Kidney (tissue), 14 donors: ENCODE data around the gene IFFO2. TPM values are rescaled to one million over a fixed set of nuclear protein-coding genes. Genes with fewer than 3 reads are reported as not detected.

Source experiments
- DNase-seq, 5 donors: peaks; one replicate each; pipeline ENCODE4 v3.0.0-alpha.2; 2013 to 2020
- FAIRE-seq: peaks from 2 replicates; lab custom pipeline; 2012; peaks lifted over from hg19 to GRCh38; lab: Jason Lieb, UNC
- H3K27ac ChIP-seq, 2 donors: one replicate each; pipeline ENCODE4 v1.7.0; 2013; ENCODE audit warnings: low read depth in 2 of 2, low read length in 2 of 2, inconsistent platforms in 1 of 2
- H3K27me3 ChIP-seq: one replicate; pipeline ENCODE4 v1.7.1; 2013; ENCODE audit warnings: low read length, inconsistent platforms; ENCODE audit not compliant: control insufficient read depth, insufficient read depth
- H3K36me3 ChIP-seq, 3 donors: one replicate each; pipeline versions ENCODE4 v1.7.0 to v1.7.1; 2013; ENCODE audit warnings: low read length in 3 of 3, control low read depth in 1 of 3, inconsistent platforms in 1 of 3; ENCODE audit not compliant: insufficient read depth in 3 of 3, control insufficient read depth in 2 of 3
- H3K4me1 ChIP-seq, 3 donors: one replicate each; pipeline versions ENCODE4 v1.7.0 to v1.7.1; 2013; ENCODE audit warnings: low read length in 3 of 3, inconsistent platforms in 1 of 3, low read depth in 1 of 3; ENCODE audit not compliant: control insufficient read depth in 2 of 3, insufficient read depth in 2 of 3
- H3K4me3 ChIP-seq, 3 donors: one replicate each; pipeline versions ENCODE4 v1.7.0 to v1.8.1; 2013; ENCODE audit warnings: low read length in 3 of 3, control low read depth in 1 of 3, inconsistent platforms in 1 of 3
- H3K9ac ChIP-seq, 3 donors: one replicate each; pipeline versions ENCODE4 v1.7.0 to v1.7.1; 2013; ENCODE audit warnings: low read length in 3 of 3, control low read depth in 1 of 3, inconsistent platforms in 1 of 3
- H3K9me3 ChIP-seq, 3 donors: one replicate each; pipeline versions ENCODE4 v1.7.0 to v1.7.1; 2013; ENCODE audit warnings: low read length in 3 of 3, control low read depth in 1 of 3, inconsistent platforms in 1 of 3; ENCODE audit not compliant: control insufficient read depth in 2 of 3, insufficient read depth in 1 of 3
- intact Hi-C: fragments of 100-400 bp; cut with DNase I; formaldehyde crosslinking; loops from one replicate; pipeline ENCODE4 v1.11.1; 2022
- polyA plus RNA-seq: library from polyadenylated mRNA; stranded (reverse); fragments of 350-450 nt; fragmentation: Illumina TruSeq; extraction: RNeasy Lipid Tissue Mini Kit (QIAGEN cat#74804); gene quantifications from one replicate; pipeline ENCODE4 v1.2.3, GENCODE V29; 2014; ENCODE audit warnings: low read depth, low replicate concordance; ENCODE audit not compliant: insufficient read depth
- total RNA-seq: library from RNA; stranded (reverse); fragmentation: NEBNext Ultra II Directional; extraction: Animal tissue kit (Norgen Biotek cat#: 25700); gene quantifications from one replicate; pipeline ENCODE4 v1.2.1, GENCODE V29; 2021
- TF ChIP-seq, protein P1 (sequence below): IDR thresholded peaks from 3 replicates; pipeline ENCODE4 v1.5.1; 2012; ENCODE audit warnings: mild to moderate bottlenecking, moderate library complexity, borderline replicate concordance; ENCODE audit not compliant: insufficient read depth; ENCODE audit errors: extremely low read depth
- donor health status: control.
- donor health status: control.
- donor health status: control.
- donor health status: control.
- donor health status: control.
- donor health status: DM: yes; HTN: yes; CAD: no.
- donor health status: Normal renal cell carcinoma (clear cell type).

IFFO2 gene
- total and polyA plus RNA-seq, 2 donors from 2014 or later = 7.5 to 23.1 TPM

GRCh38 chr1:18899363-18900049 is 57.0 kb downstream of the IFFO2 start:
- Histone ChIP-seq H3K27me3 (no peaks in the 10 kb centered on the region), H3K9me3 (no peaks in the 10 kb centered on the region), H3K4me3 (peak overlapping the region in 2 of 3 donors; percentile 83 to 86), H3K4me1 (peaks cover 3 to 28% (median 20%) of the 10 kb centered on the region in 3 donors), H3K9ac (peak overlapping the region in 1 of 3 donors; percentile 42), H3K27ac (peak overlapping the region; percentile 28 to 52), H3K36me3 (peaks cover 0 to 7% (median 2%) of the 10 kb centered on the region in 3 donors)
- FAIRE-seq (no peak), DNase-seq (no peak)
- TF ChIP-seq, protein P1, sequence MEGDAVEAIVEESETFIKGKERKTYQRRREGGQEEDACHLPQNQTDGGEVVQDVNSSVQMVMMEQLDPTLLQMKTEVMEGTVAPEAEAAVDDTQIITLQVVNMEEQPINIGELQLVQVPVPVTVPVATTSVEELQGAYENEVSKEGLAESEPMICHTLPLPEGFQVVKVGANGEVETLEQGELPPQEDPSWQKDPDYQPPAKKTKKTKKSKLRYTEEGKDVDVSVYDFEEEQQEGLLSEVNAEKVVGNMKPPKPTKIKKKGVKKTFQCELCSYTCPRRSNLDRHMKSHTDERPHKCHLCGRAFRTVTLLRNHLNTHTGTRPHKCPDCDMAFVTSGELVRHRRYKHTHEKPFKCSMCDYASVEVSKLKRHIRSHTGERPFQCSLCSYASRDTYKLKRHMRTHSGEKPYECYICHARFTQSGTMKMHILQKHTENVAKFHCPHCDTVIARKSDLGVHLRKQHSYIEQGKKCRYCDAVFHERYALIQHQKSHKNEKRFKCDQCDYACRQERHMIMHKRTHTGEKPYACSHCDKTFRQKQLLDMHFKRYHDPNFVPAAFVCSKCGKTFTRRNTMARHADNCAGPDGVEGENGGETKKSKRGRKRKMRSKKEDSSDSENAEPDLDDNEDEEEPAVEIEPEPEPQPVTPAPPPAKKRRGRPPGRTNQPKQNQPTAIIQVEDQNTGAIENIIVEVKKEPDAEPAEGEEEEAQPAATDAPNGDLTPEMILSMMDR = no peak
- intact Hi-C loops = no loop called here

- intact Hi-C loops = no loop called here
- FAIRE-seq (no peak), DNase-seq (no peak)
- peak overlapping the region in 1 of 3 donors; percentile 42 for H3K9ac ChIP-seq
- H3K4me1 ChIP-seq = peaks cover 3 to 29% (median 22%) of the 10 kb centered on the region in 3 donors
- no peaks in the 10 kb centered on the region for H3K9me3 ChIP-seq
- no peak overlapping the region for H3K27ac ChIP-seq
- peaks cover 0 to 7% (median 2%) of the 10 kb centered on the region in 3 donors for H3K36me3 ChIP-seq
- TF ChIP-seq, protein P1 = no peak
- H3K4me3 ChIP-seq = peak overlapping the region in 1 of 3 donors; percentile 83
- H3K27me3 ChIP-seq = no peaks in the 10 kb centered on the region
These were observed 57.9 kb downstream of the IFFO2 start for GRCh38 chr1:18898567-18898966.

- TF ChIP-seq, protein P1 = no peak
These were observed 61.2 kb downstream of the IFFO2 start for GRCh38 chr1:18895317-18895716.

More at GRCh38 chr1:18895317-18895716, 61.2 kb downstream of the IFFO2 start:
- intact Hi-C loops = no loop called here
- no peak overlapping the region for H3K9ac ChIP-seq
- peaks cover 0 to 7% (median 2%) of the 10 kb centered on the region in 3 donors for H3K36me3 ChIP-seq
- H3K4me1 ChIP-seq = peaks cover 0 to 45% (median 41%) of the 10 kb centered on the region in 3 donors
- H3K27ac ChIP-seq = peak overlapping the region; percentile 8 to 55
- FAIRE-seq = no peak
- DNase-seq = no peak
- H3K9me3 ChIP-seq = no peaks in the 10 kb centered on the region
- H3K27me3 ChIP-seq = no peaks in the 10 kb centered on the region
- no peak overlapping the region for H3K4me3 ChIP-seq
